ENCODE data around the gene KAT14.

DNA sequence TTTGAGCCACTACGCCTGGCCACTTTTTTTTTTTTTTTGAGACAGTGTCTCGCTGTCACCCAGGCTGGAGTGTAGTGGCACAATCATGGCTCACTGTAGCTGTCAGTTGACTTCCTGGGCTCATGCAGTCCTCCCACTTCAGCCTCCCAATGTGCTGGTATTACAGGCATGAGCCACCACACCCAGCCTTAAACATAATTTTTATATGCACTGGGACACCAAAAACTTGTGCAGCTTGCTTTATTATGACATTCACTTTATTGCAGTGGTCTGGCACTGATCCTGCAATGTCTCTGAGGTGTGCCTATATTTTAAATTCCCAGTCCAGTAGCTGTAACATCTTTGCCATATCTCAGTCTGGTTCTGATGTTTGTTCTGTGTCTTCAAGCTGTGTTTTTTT, 34.7 kb downstream of the KAT14 start:
- TF ChIP-seq CTCF (IDR thresholded peaks at IDR 0.05) (no peak), POLR2A (IDR thresholded peaks at IDR 0.05) (no peak)
